Neural cell (in vitro differentiated cells): Measurements from ENCODE around the gene ISG20. TPM values are rescaled to one million over a fixed set of nuclear protein-coding genes. Genes with fewer than 3 reads are reported as not detected.

Experiments used
- H2AFZ ChIP-seq: fragments of 200-600, 300-800 bp; sonication (generic), shearing (Covaris generic); 2 replicates; pipeline ENCODE4 v1.6.0; 2014; ENCODE audit warnings: low read depth, mild to moderate bottlenecking, antibody characterized with exemption, low read length, moderate library complexity
- H3F3A ChIP-seq: fragments of 200-600 bp; shearing (Covaris generic); 2 replicates; pipeline ENCODE4 v1.6.1; 2016; ENCODE audit warnings: mild to moderate bottlenecking, moderate library complexity, mixed read lengths, antibody characterized with exemption, low read length; ENCODE audit not compliant: insufficient read depth, poor library complexity, severe bottlenecking
- H3K27ac ChIP-seq: fragments of 200-600, 300-800 bp; sonication (generic), shearing (Covaris generic); 2 replicates; pipeline ENCODE4 v1.5.1; 2014; ENCODE audit warnings: mild to moderate bottlenecking, low read length, moderate library complexity
- H3K27me3 ChIP-seq: fragments of 300-800, 200-600 bp; sonication (generic), shearing (Covaris generic); 2 replicates; pipeline ENCODE4 v1.6.0; 2014; ENCODE audit warnings: mild to moderate bottlenecking, low read depth, low read length, moderate library complexity; ENCODE audit not compliant: insufficient read depth
- H3K36me3 ChIP-seq: fragments of 300-800, 200-600 bp; sonication (generic), shearing (Covaris generic); 2 replicates; pipeline ENCODE4 v1.5.1; 2014; ENCODE audit warnings: mild to moderate bottlenecking, antibody characterized with exemption, low read length, moderate library complexity; ENCODE audit not compliant: insufficient read depth
- H3K4me2 ChIP-seq: fragments of 300-800, 200-600 bp; sonication (generic), shearing (Covaris generic); 2 replicates; pipeline ENCODE4 v1.6.0; 2014; ENCODE audit warnings: mild to moderate bottlenecking, low read length
- H3K4me3 ChIP-seq: fragments of 300-800, 200-600 bp; sonication (generic), shearing (Covaris generic); 2 replicates; pipeline ENCODE4 v1.5.1; 2014; ENCODE audit warnings: mild to moderate bottlenecking, low read length, moderate library complexity
- H3K79me2 ChIP-seq: fragments of 200-600 bp; shearing (Covaris generic); replicated peaks from 2 replicates; pipeline ENCODE4 v1.6.0; 2014; ENCODE audit warnings: mild to moderate bottlenecking, low read length, moderate library complexity; ENCODE audit not compliant: insufficient read depth
- H3K9ac ChIP-seq: fragments of 300-800, 200-600 bp; sonication (generic), shearing (Covaris generic); 2 replicates; pipeline ENCODE4 v1.6.1; 2016; ENCODE audit warnings: mild to moderate bottlenecking, low read length, mixed read lengths
- H3K9me2 ChIP-seq: fragments of 200-600 bp; shearing (Covaris generic); 2 replicates; pipeline ENCODE4 v1.6.1; 2016; ENCODE audit warnings: mild to moderate bottlenecking, low read length, mixed read lengths; ENCODE audit not compliant: insufficient read depth
- H3K9me3 ChIP-seq: fragments of 200-600, 300-800 bp; sonication (generic), shearing (Covaris generic); 2 replicates; pipeline ENCODE4 v1.6.1; 2016; ENCODE audit warnings: mild to moderate bottlenecking, mixed run types, low read length, moderate library complexity, mixed read lengths
- H4K20me1 ChIP-seq: fragments of 200-600 bp; shearing (Covaris generic); 2 replicates; pipeline ENCODE4 v1.6.1; 2016; ENCODE audit warnings: mild to moderate bottlenecking, mixed run types; ENCODE audit not compliant: insufficient read depth
- EP300 ChIP-seq: fragments of 450-650 bp; conservative IDR thresholded peaks from 2 replicates; pipeline ENCODE4 v1.6.1; 2014; ENCODE audit warnings: antibody characterized with exemption, mild to moderate bottlenecking, moderate library complexity; ENCODE audit not compliant: poor library complexity, severe bottlenecking
- EZH2 ChIP-seq: fragments of 200-600, 300-800 bp; shearing (Covaris generic), sonication (generic); IDR thresholded peaks from 2 replicates; pipeline ENCODE4 v1.6.1; 2014; ENCODE audit warnings: antibody characterized with exemption, low read length, borderline replicate concordance, mild to moderate bottlenecking; ENCODE audit not compliant: insufficient read depth, poor library complexity, severe bottlenecking
- MXI1 ChIP-seq: fragments of 450-650 bp; conservative IDR thresholded peaks from 2 replicates; pipeline ENCODE4 v1.6.1; 2014; ENCODE audit warnings: antibody characterized with exemption, mild to moderate bottlenecking; ENCODE audit not compliant: poor library complexity, severe bottlenecking
- POLR2AphosphoS5 ChIP-seq: IDR thresholded peaks from 2 replicates; pipeline ENCODE4 v1.6.1; 2012
- RAD21 ChIP-seq: fragments of 450-650 bp; conservative IDR thresholded peaks from 2 replicates; pipeline ENCODE4 v1.6.1; 2014; ENCODE audit warnings: antibody characterized with exemption, mild to moderate bottlenecking, moderate library complexity
- SMC3 ChIP-seq: fragments of 450-650 bp; conservative IDR thresholded peaks from 2 replicates; pipeline ENCODE4 v1.6.1; 2014; ENCODE audit warnings: antibody characterized with exemption, mild to moderate bottlenecking, moderate library complexity; ENCODE audit not compliant: poor library complexity
- TAF1 ChIP-seq: IDR thresholded peaks from 2 replicates; pipeline ENCODE4 v1.6.1; 2012; ENCODE audit warnings: low read depth
- polyA plus RNA-seq: library from polyadenylated mRNA; depleted of rRNA; stranded (reverse); fragments of >200 nt; gene quantifications from 2 replicates; pipeline ENCODE4 v1.2.3, GENCODE V29; 2014
- TF ChIP-seq, protein P1 (sequence below): IDR thresholded peaks from 2 replicates; pipeline ENCODE4 v1.6.1; 2012; ENCODE audit warnings: borderline replicate concordance
- TF ChIP-seq, protein P2 (sequence below): fragments of 450-650 bp; IDR thresholded peaks from 2 replicates; pipeline ENCODE4 v1.5.1; 2014; ENCODE audit warnings: antibody characterized with exemption, mild to moderate bottlenecking, moderate library complexity; ENCODE audit not compliant: poor library complexity, severe bottlenecking

Gene ISG20
- polyA plus RNA-seq, 1 donor from 2014 or later, result 0.88 TPM

DNA sequence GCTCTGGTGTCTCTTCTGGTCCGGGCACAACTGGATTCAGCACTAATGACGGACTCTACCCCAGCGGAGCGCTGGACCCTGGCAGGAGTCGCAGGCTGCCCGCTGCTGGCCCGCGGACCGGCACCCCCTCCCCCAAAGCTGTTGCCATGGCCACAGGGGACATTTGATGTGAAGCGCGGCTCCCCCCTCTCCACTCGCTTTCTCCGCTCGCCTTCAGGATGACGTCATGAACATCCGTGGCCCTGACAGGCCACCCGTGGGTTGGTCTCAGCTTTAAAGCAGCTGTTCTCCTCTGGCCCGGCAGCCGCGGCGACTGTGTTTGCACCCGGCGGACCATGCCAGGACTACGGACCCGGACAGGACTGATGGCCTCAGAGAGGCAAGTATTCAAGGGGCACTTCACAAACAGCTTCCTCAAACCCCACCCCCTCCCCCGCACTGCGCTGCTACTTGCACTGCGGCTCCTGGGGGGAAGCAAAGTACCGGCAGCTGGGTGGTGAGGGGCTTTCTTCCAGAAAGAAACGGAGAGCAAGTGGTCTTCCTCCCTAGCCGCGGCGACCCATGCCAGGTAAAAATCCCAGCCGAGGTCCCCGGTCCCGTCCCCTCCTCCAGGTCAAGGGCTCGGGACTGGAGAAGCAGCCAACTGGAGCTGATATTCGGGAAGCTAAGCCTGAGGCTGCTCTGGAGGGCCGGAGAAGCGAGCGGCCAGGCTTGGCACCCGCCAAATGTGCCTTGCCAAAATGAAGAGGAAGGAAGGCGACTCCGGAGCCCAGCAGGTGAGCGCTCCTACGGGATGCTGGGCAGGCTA, 34.2 kb upstream of the ISG20 start:
- no peaks in the 10 kb centered on the region for H3K9me2 ChIP-seq
- H3K27ac ChIP-seq, result peak overlapping the region; percentile 82
- peaks cover 4% of the 10 kb centered on the region for H3K27me3 ChIP-seq
- peak overlapping the region; percentile 73 for H2AFZ ChIP-seq
- H3K4me2 ChIP-seq, result peak overlapping the region; percentile 79
- no peaks in the 10 kb centered on the region for H3F3A ChIP-seq
- no peaks in the 10 kb centered on the region for H3K9me3 ChIP-seq
- TF ChIP-seq RAD21 (peak; percentile 33), TAF1 (peak; percentile 75), EZH2 (no peak), MXI1 (peak; percentile 69), SMC3 (peak; percentile 20), POLR2AphosphoS5 (peak; percentile 94), EP300 (peak; percentile 76)
- TF ChIP-seq, protein P1, sequence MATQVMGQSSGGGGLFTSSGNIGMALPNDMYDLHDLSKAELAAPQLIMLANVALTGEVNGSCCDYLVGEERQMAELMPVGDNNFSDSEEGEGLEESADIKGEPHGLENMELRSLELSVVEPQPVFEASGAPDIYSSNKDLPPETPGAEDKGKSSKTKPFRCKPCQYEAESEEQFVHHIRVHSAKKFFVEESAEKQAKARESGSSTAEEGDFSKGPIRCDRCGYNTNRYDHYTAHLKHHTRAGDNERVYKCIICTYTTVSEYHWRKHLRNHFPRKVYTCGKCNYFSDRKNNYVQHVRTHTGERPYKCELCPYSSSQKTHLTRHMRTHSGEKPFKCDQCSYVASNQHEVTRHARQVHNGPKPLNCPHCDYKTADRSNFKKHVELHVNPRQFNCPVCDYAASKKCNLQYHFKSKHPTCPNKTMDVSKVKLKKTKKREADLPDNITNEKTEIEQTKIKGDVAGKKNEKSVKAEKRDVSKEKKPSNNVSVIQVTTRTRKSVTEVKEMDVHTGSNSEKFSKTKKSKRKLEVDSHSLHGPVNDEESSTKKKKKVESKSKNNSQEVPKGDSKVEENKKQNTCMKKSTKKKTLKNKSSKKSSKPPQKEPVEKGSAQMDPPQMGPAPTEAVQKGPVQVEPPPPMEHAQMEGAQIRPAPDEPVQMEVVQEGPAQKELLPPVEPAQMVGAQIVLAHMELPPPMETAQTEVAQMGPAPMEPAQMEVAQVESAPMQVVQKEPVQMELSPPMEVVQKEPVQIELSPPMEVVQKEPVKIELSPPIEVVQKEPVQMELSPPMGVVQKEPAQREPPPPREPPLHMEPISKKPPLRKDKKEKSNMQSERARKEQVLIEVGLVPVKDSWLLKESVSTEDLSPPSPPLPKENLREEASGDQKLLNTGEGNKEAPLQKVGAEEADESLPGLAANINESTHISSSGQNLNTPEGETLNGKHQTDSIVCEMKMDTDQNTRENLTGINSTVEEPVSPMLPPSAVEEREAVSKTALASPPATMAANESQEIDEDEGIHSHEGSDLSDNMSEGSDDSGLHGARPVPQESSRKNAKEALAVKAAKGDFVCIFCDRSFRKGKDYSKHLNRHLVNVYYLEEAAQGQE, result peak; percentile 56
- TF ChIP-seq, protein P2, sequence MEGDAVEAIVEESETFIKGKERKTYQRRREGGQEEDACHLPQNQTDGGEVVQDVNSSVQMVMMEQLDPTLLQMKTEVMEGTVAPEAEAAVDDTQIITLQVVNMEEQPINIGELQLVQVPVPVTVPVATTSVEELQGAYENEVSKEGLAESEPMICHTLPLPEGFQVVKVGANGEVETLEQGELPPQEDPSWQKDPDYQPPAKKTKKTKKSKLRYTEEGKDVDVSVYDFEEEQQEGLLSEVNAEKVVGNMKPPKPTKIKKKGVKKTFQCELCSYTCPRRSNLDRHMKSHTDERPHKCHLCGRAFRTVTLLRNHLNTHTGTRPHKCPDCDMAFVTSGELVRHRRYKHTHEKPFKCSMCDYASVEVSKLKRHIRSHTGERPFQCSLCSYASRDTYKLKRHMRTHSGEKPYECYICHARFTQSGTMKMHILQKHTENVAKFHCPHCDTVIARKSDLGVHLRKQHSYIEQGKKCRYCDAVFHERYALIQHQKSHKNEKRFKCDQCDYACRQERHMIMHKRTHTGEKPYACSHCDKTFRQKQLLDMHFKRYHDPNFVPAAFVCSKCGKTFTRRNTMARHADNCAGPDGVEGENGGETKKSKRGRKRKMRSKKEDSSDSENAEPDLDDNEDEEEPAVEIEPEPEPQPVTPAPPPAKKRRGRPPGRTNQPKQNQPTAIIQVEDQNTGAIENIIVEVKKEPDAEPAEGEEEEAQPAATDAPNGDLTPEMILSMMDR, result no peak
- no peaks in the 10 kb centered on the region for H4K20me1 ChIP-seq
- peaks cover 28% of the 10 kb centered on the region for H3K79me2 ChIP-seq
- H3K9ac ChIP-seq, result peak overlapping the region; percentile 93
- H3K36me3 ChIP-seq, result no peaks in the 10 kb centered on the region
- H3K4me3 ChIP-seq, result peak overlapping the region; percentile 93

DNA sequence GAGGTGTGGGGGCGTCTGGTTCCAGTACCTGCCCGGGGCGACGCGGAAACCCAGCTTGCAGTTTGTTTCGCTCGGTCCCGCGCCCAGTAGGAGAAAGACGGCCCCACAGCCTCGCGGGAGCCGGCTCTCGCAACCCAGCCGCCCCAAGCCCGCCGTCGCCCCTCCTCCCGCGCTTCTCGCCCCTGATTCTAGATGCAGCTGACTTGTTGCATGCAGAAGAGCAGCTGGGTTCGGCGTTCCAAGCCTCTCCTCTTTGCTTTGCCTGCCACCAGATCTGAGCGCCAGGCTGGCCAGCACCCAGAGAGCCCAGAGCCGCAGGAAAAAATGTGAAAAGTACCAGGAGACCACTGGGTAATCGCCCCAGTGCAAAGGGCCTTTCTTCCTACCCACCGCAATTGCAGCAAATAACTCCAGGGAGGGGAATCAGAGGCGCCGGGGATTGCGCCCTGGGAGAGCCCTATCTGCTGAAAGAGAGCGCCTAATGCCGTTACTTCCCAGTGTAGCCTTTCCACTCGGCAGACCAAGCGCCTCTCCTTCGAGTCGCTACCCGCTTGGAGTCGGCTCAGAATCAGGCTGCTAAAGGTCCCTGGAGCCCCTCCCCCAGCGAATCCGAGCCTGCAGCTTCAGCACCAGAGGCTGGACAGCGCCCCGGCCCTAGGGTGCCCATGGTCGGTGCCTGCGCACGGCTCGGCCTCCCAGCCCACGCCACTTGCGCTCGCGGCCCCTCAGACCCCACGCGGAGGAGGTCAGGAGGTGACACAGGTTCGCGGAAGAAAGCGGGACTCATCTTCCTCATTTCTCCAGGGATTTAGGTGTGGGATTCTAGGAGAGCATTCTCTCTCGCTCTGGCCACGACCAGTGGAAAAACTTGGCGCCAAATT, 33.4 kb upstream of the ISG20 start:
- Histone ChIP-seq H3K79me2 (peaks cover 33% of the 10 kb centered on the region), H3K4me2 (peak overlapping the region; percentile 79), H3K9ac (peak overlapping the region; percentile 93), H3K9me3 (no peaks in the 10 kb centered on the region), H3K9me2 (no peaks in the 10 kb centered on the region), H3K27me3 (peaks cover 4% of the 10 kb centered on the region), H3K4me3 (peak overlapping the region; percentile 93), H2AFZ (peak overlapping the region; percentile 73), H3F3A (no peaks in the 10 kb centered on the region), H4K20me1 (no peaks in the 10 kb centered on the region), H3K36me3 (no peaks in the 10 kb centered on the region), H3K27ac (peak overlapping the region; percentile 82)
- TF ChIP-seq TAF1 (no peak), POLR2AphosphoS5 (peak; percentile 6), MXI1 (no peak)
- TF ChIP-seq, protein P1, result peak; percentile 73
